ENCODE measurements around the gene GPR39.

Gene GPR39

DNA sequence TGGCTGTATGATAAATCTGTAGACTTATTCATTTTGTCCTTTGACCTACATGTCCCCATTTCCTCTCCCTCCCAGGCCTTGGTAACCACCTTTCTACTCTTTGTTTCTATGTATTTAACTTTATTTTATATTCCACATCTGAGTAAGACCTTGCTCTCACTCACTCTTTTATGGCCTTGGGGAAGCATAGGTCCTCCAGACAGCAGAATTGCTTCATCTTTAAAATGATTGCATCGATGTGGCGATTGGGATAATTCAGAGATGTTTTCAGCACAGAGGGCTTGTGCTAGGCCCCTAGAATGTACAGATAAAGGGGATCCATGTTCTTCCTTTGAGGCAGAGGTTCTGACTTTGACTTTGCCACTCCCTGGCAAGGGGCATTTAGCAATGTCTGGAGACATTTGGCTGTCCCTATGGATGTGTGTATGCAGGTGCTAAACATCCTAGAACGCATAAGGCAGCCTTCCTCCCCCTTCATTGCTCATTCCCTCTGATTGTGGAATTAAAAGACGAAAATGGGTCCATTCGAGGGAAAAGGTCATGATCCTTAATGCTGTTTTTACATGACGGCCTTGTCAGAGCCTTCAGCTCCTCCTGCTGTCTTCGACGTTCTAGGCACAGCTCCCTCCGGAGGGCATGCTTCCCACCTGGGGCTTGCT lies 1.2 kb upstream of the GPR39 start:
- peak; percentile 23 for DNase-seq

GRCh38 chr2:132415915-132416722 lies 486 bp upstream of the GPR39 start:
- DNase-seq = peak; percentile 99

GRCh38 chr2:132417430-132418035 lies 928 bp downstream of the GPR39 start:
- no peak for DNase-seq

DNA sequence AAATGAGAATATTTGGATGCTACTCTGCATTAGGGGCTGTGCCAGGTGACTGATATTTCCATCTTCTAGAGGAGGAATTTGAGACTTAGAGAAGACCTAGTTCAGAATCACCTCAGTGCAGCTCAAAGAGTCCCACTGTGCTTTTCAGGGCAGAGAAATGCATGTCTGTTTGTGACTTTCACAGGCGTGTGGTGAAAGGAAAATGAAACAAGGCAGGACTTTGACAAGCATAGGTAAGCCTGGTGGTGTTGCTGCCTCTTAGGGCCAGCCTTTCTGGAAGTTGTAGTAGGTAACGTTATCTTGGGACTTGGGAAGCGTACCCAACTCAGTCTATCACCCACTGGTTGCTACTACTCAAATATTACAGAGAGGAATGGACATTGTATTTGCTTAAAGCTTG lies 2.6 kb downstream of the GPR39 start:
- DNase-seq = no peak

- DNase-seq = no peak
These were observed 3.3 kb downstream of the GPR39 start for GRCh38 chr2:132419941-132420340.

DNA sequence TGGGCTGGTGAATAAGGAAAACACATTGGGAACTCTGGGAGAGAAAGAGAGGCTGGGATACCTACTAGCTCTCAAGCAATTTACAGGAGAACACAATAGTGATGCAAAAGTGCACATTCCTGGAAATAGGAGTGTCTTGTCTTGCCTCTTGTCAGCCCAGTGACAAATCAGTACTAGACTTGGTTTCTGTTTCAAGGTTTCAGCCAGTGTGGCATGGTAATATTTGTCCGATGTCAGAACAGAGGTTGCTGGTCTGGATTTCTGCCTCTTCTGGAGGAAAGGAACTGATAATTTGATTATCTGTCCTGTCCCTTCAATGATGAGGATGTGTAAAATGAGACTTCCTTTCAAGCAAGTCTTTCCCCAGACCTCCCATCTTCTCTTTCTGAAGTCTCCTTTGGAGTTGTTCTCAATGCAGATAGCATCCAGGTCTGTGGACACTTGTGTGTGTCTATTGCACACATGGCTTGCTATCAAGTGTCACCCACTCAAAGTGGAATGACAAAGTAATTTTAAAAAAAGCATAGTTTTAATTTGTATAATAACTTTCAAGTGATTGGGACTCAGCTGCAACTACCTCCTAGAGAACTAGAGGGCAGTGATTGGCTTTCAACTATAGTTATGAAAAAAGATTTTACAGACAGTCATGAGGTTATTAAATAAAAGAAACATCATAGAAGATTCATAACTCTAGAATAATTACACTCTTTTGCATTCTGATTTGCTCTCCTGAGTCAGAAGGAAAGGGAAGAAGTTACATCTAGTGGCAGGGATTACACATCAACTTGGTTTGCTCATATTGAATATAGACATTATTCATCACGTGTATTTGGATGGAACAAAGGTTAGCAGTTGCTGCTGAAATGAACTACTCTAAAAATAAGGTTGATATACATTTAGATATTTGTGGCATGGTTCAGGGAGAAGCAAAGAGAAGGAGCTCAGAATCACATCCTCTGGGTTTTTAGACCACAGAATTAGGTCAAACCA lies 4.5 kb downstream of the GPR39 start:
- DNase-seq = peak; percentile 40

DNA sequence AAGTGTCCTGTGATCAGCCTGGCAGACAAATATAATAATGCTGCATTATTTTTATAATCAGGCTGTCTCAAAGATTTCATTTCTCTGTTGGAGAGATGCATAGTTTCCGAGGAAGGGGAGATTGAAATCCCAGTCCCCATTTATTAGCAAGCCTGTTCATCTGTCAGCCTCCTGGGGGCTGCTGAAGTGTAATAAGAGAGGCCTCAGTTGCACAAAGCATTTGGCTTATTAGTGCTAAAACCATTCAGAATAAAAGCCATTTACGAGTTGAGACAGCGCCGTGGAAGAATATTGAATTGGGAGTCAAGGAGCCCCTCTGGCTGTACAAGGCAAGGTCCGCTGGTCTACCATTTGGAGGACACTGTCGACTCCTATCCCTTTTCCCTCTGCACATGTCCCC lies 6.1 kb downstream of the GPR39 start:
- no peak for DNase-seq

DNA sequence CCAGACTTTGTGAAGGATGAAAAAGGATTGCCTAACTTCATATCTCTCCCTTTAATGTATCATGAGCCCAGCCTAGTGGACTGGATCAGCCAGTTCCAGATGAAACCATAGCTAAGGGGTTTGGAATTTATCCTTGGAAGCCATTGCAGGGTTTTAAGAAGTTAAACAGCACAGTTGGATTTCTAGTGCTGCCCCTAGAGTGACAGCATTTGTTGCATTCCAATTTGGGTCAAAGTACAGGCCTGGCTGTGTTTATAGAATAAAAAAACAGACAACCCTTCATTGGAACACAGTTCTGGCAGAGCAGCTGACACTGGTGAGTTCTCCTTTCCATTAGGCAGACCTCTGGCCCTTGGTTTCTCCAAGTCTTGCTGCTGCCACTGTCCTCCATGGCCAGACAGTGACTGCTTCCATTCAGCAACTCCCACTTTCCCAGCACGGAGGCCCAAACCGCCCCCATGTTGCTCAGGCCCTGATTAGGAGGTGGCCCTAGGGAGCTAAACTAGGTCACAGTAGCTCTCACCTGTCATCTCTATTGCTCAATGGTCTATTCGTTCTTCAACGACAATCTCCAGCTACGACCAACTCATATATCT lies 8.0 kb downstream of the GPR39 start:
- peak; percentile 30 for DNase-seq

DNA sequence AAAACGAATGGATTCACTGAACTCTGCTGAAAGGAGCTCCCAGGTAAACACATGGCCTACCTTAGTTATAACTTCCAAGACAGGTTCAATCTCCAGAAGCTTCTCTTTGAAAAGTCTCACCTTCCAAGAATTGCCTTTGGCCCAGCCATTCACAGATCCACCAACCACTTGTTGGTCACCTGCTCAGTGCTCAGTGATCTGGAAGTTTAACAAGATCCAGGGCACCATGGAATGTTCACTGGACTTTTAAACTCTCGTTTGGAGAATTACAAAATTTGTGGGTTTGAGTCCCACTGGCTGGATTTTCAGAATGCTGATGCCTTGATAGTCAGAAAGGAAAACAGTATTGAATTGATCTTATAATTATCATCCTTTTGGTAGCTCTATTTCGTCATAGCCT lies 9.4 kb downstream of the GPR39 start:
- no peak for DNase-seq

DNA sequence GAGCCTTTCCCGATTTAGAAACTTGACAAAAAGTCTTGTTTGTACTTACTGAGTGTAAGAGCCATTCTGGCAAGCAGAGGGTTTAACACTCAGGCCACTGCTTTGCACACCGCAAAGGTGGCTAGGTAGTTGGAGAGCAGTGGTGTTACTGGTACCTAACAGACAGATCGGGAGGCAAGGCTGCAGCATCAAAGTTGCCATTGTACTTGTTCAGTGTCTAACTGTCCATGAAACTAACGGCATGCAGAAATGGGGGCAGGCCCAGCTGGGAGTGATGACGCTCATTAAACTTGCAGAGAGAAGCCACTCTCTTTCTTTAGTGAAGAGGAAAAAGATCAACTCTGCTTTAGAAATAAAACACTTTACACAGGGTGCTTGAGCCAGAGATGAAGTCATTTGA lies 10.1 kb downstream of the GPR39 start:
- DNase-seq = no peak

- DNase-seq = no peak
These were observed 12.7 kb downstream of the GPR39 start for GRCh38 chr2:132429351-132429750.

DNA sequence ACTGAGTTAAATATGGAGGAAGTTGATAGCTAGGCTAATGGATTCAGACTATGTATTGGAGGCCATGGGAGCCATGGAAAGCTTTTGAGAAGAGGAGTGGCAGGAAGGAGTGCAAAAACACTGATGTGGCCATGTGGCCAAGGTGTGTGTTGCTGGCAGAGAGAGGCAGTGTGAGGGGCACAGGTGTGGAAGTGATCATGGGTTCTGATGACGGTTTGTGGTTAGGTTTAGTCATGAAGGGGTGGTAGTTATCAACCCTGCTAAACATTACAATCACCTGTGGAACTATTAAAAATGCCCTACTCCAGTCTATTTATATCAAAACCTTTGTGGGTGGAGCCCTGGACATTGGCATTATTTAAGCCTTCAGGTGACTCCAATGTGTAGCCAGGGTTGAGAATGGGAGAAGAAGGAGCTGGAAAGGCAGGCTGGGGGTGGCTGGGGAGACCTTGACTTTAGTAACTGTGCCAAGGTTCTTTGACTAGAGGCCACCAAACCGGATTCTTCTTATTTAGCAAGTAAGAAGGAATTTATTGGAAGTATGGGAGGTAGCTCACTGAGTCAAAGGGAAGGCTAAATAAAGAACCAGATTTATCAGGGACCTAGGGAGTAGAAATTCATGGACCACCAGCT lies 13.5 kb downstream of the GPR39 start:
- DNase-seq = no peak

DNA sequence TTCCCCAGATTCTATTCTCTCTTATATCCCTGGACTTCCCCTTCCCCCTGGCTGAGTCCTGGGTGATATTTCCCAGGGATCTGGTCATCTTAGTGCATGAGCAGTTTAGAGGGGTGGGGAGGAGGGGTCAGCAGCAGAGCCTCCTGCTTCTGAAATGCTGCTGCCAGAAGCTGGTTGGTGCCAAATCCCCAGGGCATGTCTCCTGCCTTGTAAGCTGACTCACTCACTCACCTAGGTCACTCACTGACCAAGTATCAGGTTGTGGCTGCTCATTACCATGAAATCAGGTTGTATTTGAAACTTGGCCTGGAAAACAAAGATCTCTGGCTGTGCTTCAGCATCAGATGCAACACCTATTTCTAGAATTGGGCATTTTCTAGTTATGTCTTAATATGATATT lies 14.3 kb downstream of the GPR39 start:
- no peak for DNase-seq

GRCh38 chr2:132437852-132438669 lies 21.5 kb downstream of the GPR39 start:
- DNase-seq = peak; percentile 45

GRCh38 chr2:132438691-132439090 lies 22.1 kb downstream of the GPR39 start:
- DNase-seq = peak; percentile 95

DNA sequence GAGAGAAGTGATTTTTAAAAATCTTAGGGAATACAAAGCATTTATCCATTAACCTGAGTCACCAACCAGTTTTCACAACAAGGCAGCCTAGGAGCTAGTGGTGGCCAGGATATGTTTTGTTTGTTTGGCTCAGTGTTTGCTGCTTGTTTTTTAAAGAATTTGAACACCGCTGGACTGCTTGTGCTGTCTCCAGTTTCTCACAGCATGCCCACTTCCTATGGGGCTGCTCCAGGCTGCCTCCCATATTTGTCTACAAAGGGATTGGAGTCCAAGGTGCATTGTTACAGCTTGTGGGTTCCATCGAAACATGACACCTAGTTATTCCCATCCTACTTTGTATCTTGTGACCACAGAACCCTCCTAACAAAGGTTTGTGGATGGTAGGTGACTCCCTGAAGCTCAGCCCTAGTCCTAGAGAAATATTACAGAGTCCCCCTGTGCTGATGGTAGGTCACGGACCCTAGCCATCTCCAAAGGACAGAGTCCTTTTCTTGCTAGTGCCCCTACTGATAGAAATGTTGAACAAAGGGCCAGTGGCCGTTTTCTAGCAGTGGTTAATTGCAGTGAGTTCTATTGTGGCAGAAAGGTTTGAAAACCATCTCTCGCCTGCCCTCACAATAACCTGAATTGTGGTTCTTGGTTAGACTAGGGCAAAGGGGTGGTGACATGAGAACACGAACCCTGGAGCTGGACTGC lies 23.2 kb downstream of the GPR39 start:
- peak; percentile 35 for DNase-seq

- DNase-seq = no peak
These were observed 24.4 kb downstream of the GPR39 start for GRCh38 chr2:132441051-132441450.

- DNase-seq = no peak
These were observed 25.7 kb downstream of the GPR39 start for GRCh38 chr2:132442278-132442677.

- no peak for DNase-seq
These were observed 26.5 kb downstream of the GPR39 start for GRCh38 chr2:132443106-132443505.

GRCh38 chr2:132446444-132446843 lies 29.8 kb downstream of the GPR39 start:
- DNase-seq = no peak

Measured in HCEC 1CT (cell line).